ENCODE results near the gene RBM42.

- TF ChIP-seq EZH2 (IDR thresholded peaks at IDR 0.05; ENCODE audit: insufficient read depth, poor library complexity, severe bottlenecking) (no peak), EZH2phosphoT487 (IDR thresholded peaks at IDR 0.05; ENCODE audit: insufficient read depth, low read depth) (no peak)
Observed at GRCh38 chr19:35621708-35622107, 7.1 kb upstream of the RBM42 start.
